Smooth muscle cell (in vitro differentiated cells): Measurements from ENCODE around the gene MRE11. TPM values are rescaled to one million over a fixed set of nuclear protein-coding genes. Genes with fewer than 3 reads are reported as not detected.

Experiments used
- DNase-seq: peaks from one replicate; lab custom pipeline; 2025; ENCODE audit not compliant: unreplicated experiment; lab: John Stamatoyannopoulos, UW
- H2AFZ ChIP-seq: fragments of 200-600 bp; sonication (generic); 2 replicates; pipeline ENCODE4 v1.6.0; 2016; ENCODE audit warnings: antibody characterized with exemption, low read depth, mild to moderate bottlenecking
- H3F3A ChIP-seq: fragments of 200-600 bp; sonication (generic); 2 replicates; pipeline ENCODE4 v1.6.0; 2017; ENCODE audit warnings: antibody characterized with exemption, low read depth
- H3K27ac ChIP-seq: fragments of 200-600 bp; sonication (generic); 2 replicates; pipeline ENCODE4 v1.5.1; 2016; ENCODE audit warnings: low read depth, mild to moderate bottlenecking
- H3K27me3 ChIP-seq: fragments of 200-600 bp; sonication (generic); 2 replicates; pipeline ENCODE4 v1.6.1; 2016; ENCODE audit warnings: low read depth, mild to moderate bottlenecking
- H3K36me3 ChIP-seq: fragments of 200-600 bp; sonication (generic); 2 replicates; pipeline ENCODE4 v1.5.1; 2016; ENCODE audit warnings: low read depth
- H3K4me1 ChIP-seq: fragments of 200-600 bp; sonication (generic); 2 replicates; pipeline ENCODE4 v1.5.1; 2016; ENCODE audit warnings: low read depth
- H3K4me2 ChIP-seq: fragments of 200-600 bp; sonication (generic); 2 replicates; pipeline ENCODE4 v1.6.0; 2016; ENCODE audit warnings: mild to moderate bottlenecking
- H3K4me3 ChIP-seq: fragments of 200-600 bp; sonication (generic); 2 replicates; pipeline ENCODE4 v1.5.1; 2016; ENCODE audit warnings: mild to moderate bottlenecking
- H3K79me2 ChIP-seq: fragments of 200-600 bp; sonication (generic); 2 replicates; pipeline ENCODE4 v1.6.0; 2016; ENCODE audit warnings: low read depth, mild to moderate bottlenecking
- H3K9ac ChIP-seq: fragments of 200-600 bp; sonication (generic); 2 replicates; pipeline ENCODE4 v1.6.0; 2016; ENCODE audit warnings: low read depth
- H3K9me3 ChIP-seq: fragments of 200-600 bp; sonication (generic); replicated peaks from 2 replicates; pipeline ENCODE4 v1.5.1; 2016; ENCODE audit warnings: low read depth
- H4K20me1 ChIP-seq: fragments of 200-600 bp; sonication (generic); 2 replicates; pipeline ENCODE4 v1.6.0; 2016; ENCODE audit warnings: low read depth
- WGBS: methylation state at CpG from one replicate; pipeline ENCODE4 v1.1.7; 2016; ENCODE audit warnings: low lambda C conversion rate; 5-methylcytosine and 5-hydroxymethylcytosine counted together
- polyA plus RNA-seq: library from polyadenylated mRNA; unstranded; fragments of >200 nt; fragmentation: Nextera tagmentation; extraction: Ambion mirVana; gene quantifications from 2 replicates; pipeline ENCODE4 v1.2.1, GENCODE V29; 2016
- total RNA-seq: library from RNA; depleted of rRNA; stranded (reverse); fragments of >200 nt; gene quantifications from 2 replicates; pipeline ENCODE4 v1.2.3, GENCODE V29; 2014
- TF ChIP-seq, protein P1 (sequence below): fragments of 200-600 bp; sonication (generic); IDR thresholded peaks from 2 replicates; pipeline ENCODE4 v1.5.1; 2017; ENCODE audit warnings: borderline replicate concordance, mild to moderate bottlenecking, antibody characterized with exemption; ENCODE audit not compliant: insufficient read depth, poor library complexity, severe bottlenecking

MRE11 gene
- total and polyA plus RNA-seq, 2 experiments from 2014 or later: 5.1 to 15.1 TPM

GRCh38 chr11:94528551-94528950, 34.9 kb upstream of the MRE11 start:
- no peak for DNase-seq
- Histone ChIP-seq H3K9ac (no peak overlapping the region), H3K79me2 (no peaks in the 10 kb centered on the region), H3K27ac (no peak overlapping the region), H2AFZ (no peak overlapping the region), H3K36me3 (no peaks in the 10 kb centered on the region), H3K27me3 (no peaks in the 10 kb centered on the region), H4K20me1 (no peaks in the 10 kb centered on the region), H3K9me3 (no peaks in the 10 kb centered on the region), H3K4me1 (peaks cover 3% of the 10 kb centered on the region), H3K4me3 (no peak overlapping the region), H3F3A (no peaks in the 10 kb centered on the region), H3K4me2 (no peak overlapping the region)
- TF ChIP-seq, protein P1, sequence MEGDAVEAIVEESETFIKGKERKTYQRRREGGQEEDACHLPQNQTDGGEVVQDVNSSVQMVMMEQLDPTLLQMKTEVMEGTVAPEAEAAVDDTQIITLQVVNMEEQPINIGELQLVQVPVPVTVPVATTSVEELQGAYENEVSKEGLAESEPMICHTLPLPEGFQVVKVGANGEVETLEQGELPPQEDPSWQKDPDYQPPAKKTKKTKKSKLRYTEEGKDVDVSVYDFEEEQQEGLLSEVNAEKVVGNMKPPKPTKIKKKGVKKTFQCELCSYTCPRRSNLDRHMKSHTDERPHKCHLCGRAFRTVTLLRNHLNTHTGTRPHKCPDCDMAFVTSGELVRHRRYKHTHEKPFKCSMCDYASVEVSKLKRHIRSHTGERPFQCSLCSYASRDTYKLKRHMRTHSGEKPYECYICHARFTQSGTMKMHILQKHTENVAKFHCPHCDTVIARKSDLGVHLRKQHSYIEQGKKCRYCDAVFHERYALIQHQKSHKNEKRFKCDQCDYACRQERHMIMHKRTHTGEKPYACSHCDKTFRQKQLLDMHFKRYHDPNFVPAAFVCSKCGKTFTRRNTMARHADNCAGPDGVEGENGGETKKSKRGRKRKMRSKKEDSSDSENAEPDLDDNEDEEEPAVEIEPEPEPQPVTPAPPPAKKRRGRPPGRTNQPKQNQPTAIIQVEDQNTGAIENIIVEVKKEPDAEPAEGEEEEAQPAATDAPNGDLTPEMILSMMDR: no peak

DNA sequence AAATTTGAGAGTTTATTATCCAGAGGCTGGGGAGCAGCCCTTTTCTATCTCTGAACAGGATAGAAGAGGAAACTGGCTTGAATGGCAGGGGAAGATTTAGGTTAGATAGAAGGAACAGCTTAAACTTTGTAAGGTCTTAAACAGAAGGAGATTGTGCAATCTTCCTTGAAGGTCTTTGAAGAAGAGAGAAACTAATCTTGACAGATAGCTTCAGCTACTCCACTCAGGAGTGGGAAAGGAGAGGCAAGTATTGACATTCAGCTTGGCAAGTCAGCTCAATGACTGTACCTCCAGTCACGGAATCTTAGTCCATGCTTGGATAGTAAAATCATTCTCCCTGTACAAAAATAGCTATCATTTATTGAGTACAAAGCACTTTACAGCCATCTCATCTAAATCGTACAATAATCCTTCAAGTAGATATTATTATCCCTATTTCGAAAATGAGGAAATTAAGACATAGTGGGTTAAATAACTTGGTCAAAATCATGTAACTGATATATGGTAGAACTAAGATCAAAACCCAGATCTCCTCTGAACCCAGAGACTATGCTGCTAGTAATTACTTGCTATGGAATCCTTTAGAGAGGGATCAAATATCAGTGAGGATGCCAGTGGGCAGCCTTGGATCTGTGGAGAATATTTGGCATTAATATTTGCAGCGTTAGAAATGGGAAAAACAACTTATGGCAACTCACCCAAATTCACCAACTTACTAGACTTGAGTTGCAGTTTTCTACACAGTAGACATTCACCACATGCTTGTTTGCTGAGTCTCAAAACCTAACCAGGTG, 33.2 kb upstream of the MRE11 start:
- Histone ChIP-seq H2AFZ (peak overlapping the region; percentile 54), H4K20me1 (no peaks in the 10 kb centered on the region)
- WGBS: 79% methylated on average over 4 of the region's 4 CpGs

GRCh38 chr11:94525546-94526324, 32.1 kb upstream of the MRE11 start:
- no peaks in the 10 kb centered on the region for H3K79me2 ChIP-seq
- no peaks in the 10 kb centered on the region for H3K9me3 ChIP-seq
- H3K27me3 ChIP-seq: no peaks in the 10 kb centered on the region

More for the DNA sequence above, 33.2 kb upstream of the MRE11 start:
- Histone ChIP-seq H3K4me1 (peaks cover 3% of the 10 kb centered on the region), H3K4me3 (no peak overlapping the region), H3F3A (no peaks in the 10 kb centered on the region), H3K36me3 (no peaks in the 10 kb centered on the region), H3K9me3 (no peaks in the 10 kb centered on the region), H3K79me2 (no peaks in the 10 kb centered on the region), H3K9ac (no peak overlapping the region), H3K27ac (no peak overlapping the region), H3K27me3 (no peaks in the 10 kb centered on the region), H3K4me2 (no peak overlapping the region)
- DNase-seq: no peak
- TF ChIP-seq, protein P1: no peak

More at GRCh38 chr11:94525546-94526324, 32.1 kb upstream of the MRE11 start:
- no peak overlapping the region for H3K27ac ChIP-seq
- no peak for DNase-seq
- TF ChIP-seq, protein P1: no peak
- H3F3A ChIP-seq: no peaks in the 10 kb centered on the region
- H4K20me1 ChIP-seq: no peaks in the 10 kb centered on the region
- H3K4me1 ChIP-seq: peaks cover 3% of the 10 kb centered on the region
- H3K9ac ChIP-seq: no peak overlapping the region
- H3K4me3 ChIP-seq: no peak overlapping the region
- no peaks in the 10 kb centered on the region for H3K36me3 ChIP-seq
- no peak overlapping the region for H3K4me2 ChIP-seq
- WGBS: 62% methylated on average over 5 of the region's 5 CpGs
- peak overlapping the region; percentile 74 for H2AFZ ChIP-seq
